Stomach smooth muscle (tissue), 2 donors: ENCODE results near the gene SLC23A2.

Experiments
- H3K27ac ChIP-seq: one replicate; pipeline ENCODE4 v1.7.0; 2013; ENCODE audit warnings: mild to moderate bottlenecking, low read length, inconsistent platforms
- H3K27me3 ChIP-seq, 2 donors: one replicate each; pipeline ENCODE4 v1.7.0; 2013; ENCODE audit warnings: low read length in 2 of 2; ENCODE audit not compliant: insufficient read depth in 2 of 2, control insufficient read depth in 1 of 2
- H3K36me3 ChIP-seq, 2 donors: one replicate each; pipeline ENCODE4 v1.7.0; 2013; ENCODE audit warnings: low read length in 2 of 2; ENCODE audit not compliant: control insufficient read depth in 2 of 2, insufficient read depth in 2 of 2
- H3K4me1 ChIP-seq: one replicate; pipeline ENCODE4 v1.7.0; 2013; ENCODE audit warnings: low read length; ENCODE audit not compliant: control insufficient read depth, insufficient read depth
- H3K4me3 ChIP-seq, 2 donors: one replicate each; pipeline ENCODE4 v1.7.0; 2013; ENCODE audit warnings: low read length in 2 of 2
- H3K9ac ChIP-seq, 2 donors: one replicate each; pipeline ENCODE4 v1.7.0; 2013; ENCODE audit warnings: low read length in 2 of 2, mild to moderate bottlenecking in 1 of 2
- H3K9me3 ChIP-seq, 2 donors: one replicate each; pipeline ENCODE4 v1.7.0; 2013; ENCODE audit warnings: low read length in 2 of 2; ENCODE audit not compliant: control insufficient read depth in 2 of 2
- donor health status: healthy.
- donor health status: Pancreatic carcinoma.

SLC23A2 gene

DNA sequence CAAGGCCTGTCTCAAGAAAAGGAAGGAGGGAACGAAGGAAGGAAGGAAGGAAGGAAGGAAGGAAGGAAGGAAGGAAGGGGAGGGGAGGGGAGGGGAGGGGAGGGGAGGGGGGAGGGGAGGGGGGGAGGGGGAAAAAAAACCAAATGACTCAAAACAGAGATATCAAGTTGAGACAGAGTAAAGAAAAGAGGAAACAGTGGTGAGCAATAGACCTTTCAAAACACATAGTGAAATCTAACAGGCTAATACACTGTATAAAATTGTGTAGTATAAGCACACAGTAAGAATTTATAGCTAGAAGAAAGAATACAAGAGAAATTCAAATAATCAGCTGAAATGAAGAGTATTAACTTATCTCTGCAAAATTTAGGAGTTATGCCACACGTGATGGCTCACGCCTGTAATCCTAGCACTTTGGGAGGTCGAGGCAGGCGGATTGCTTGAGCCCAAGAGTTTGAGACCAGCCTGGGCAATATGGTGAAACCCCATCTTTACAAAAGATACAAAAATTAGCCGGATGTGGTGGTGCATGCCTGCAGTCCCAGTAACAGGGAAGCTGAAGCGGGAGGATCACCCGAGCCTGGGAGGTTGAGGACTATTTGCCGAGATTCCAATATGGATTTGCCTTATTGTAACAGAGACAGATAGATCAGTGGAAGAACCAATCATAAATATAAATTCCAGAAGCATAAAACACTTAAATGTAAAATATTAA, 156.4 kb downstream of the SLC23A2 start:
- H3K9me3 ChIP-seq, result no peaks in the 10 kb centered on the region
- no peak overlapping the region for H3K27ac ChIP-seq
- no peak overlapping the region for H3K4me3 ChIP-seq
- no peak overlapping the region for H3K9ac ChIP-seq
- no peaks in the 10 kb centered on the region for H3K36me3 ChIP-seq
- no peaks in the 10 kb centered on the region for H3K27me3 ChIP-seq
- H3K4me1 ChIP-seq, result no peaks in the 10 kb centered on the region

DNA sequence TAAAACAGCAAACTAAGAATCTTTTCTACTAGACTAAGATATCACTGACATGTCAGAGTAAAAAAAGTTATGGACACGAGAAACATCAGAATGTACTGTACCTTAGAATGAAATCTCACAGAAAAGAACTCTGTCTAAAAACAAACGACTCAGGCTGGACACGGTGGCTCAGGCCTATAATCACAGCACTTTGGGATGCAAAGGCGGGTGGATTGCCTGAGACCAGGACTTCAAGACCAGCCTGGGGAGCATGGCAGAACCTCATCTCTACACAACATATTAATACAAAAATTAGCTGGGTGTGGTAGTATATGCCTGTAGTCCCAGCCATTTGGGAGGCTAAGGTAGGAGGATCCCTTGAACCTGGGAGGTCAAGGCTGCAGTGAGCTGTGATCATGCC, 157.0 kb downstream of the SLC23A2 start:
- H3K27ac ChIP-seq, result no peak overlapping the region
- H3K4me1 ChIP-seq, result no peaks in the 10 kb centered on the region
- no peaks in the 10 kb centered on the region for H3K9me3 ChIP-seq
- no peak overlapping the region for H3K9ac ChIP-seq
- no peaks in the 10 kb centered on the region for H3K36me3 ChIP-seq
- H3K27me3 ChIP-seq, result no peaks in the 10 kb centered on the region
- no peak overlapping the region for H3K4me3 ChIP-seq

DNA sequence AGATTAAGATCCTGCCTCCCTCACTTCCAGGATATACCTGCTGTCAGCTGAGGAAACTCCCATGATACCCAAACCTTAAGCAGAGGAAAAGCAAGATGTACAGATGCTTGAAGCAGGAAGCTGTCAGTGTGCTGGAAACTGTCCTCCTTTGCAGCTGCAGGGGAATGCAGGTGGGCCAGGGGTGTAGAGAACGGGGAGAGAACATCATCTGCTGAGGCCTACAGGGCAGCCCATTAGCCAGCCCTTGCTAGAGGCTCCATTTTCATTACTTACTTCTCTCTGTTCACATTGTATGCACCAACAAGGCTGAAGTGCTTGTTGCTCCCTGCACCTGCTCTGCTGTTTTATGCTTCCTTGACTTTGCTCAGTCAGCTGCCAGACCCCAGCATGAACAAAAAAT, 160.5 kb downstream of the SLC23A2 start:
- Histone ChIP-seq H3K4me1 (no peaks in the 10 kb centered on the region), H3K27me3 (no peaks in the 10 kb centered on the region), H3K9me3 (no peaks in the 10 kb centered on the region), H3K27ac (no peak overlapping the region), H3K36me3 (no peaks in the 10 kb centered on the region), H3K4me3 (no peak overlapping the region), H3K9ac (no peak overlapping the region)

- H3K36me3 ChIP-seq, result no peaks in the 10 kb centered on the region
- H3K4me3 ChIP-seq, result no peak overlapping the region
- no peaks in the 10 kb centered on the region for H3K27me3 ChIP-seq
Observed at GRCh38 chr20:4838526-4838925, 162.8 kb downstream of the SLC23A2 start.

DNA sequence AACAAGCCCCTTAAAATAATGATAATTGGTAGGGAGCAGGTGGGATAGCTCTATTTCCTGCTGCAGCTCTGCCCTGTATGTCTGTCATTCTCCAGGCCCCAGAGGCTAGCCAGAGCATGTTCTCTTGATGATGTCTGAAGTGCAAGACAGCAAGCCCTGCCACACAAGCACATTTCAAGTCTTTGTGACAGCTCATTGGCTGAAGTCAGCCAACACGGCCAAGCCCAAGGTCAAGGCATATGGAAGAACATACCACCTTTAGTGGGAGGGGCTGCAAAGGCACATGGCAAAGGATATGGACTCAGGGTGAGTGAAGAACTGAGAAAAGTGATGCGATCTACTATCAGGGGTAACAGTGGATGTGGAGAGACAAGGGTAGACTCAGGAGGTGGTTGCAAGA, 163.6 kb downstream of the SLC23A2 start:
- Histone ChIP-seq H3K4me1 (no peaks in the 10 kb centered on the region), H3K9ac (no peak overlapping the region), H3K36me3 (no peaks in the 10 kb centered on the region), H3K9me3 (no peaks in the 10 kb centered on the region), H3K27me3 (no peaks in the 10 kb centered on the region), H3K27ac (no peak overlapping the region), H3K4me3 (no peak overlapping the region)

More at GRCh38 chr20:4838526-4838925, 162.8 kb downstream of the SLC23A2 start:
- Histone ChIP-seq H3K9me3 (no peaks in the 10 kb centered on the region), H3K27ac (no peak overlapping the region), H3K9ac (no peak overlapping the region), H3K4me1 (no peaks in the 10 kb centered on the region)

DNA sequence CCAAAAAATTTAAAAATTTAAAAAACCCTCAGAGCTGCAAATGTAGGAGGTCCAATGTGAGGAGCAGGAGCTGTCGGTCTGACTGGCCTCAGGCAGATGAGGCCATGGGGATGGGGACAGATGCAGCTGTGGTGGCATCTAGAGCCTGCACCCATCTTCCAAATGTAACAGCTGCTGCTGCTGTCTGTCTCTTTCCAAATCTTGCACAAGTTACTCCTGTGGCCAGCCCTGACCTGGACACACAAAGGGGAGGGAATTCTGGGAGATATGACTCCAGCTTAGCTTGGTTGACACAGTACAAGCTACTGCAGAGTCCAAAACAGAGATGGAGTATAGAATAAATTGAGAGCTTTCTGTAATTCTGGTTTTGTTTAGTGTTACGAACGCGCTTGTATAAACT, 164.4 kb downstream of the SLC23A2 start:
- H3K9ac ChIP-seq, result no peak overlapping the region
- H3K36me3 ChIP-seq, result no peaks in the 10 kb centered on the region
- no peak overlapping the region for H3K27ac ChIP-seq
- no peaks in the 10 kb centered on the region for H3K4me1 ChIP-seq
- H3K4me3 ChIP-seq, result no peak overlapping the region
- H3K27me3 ChIP-seq, result no peaks in the 10 kb centered on the region
- no peaks in the 10 kb centered on the region for H3K9me3 ChIP-seq

DNA sequence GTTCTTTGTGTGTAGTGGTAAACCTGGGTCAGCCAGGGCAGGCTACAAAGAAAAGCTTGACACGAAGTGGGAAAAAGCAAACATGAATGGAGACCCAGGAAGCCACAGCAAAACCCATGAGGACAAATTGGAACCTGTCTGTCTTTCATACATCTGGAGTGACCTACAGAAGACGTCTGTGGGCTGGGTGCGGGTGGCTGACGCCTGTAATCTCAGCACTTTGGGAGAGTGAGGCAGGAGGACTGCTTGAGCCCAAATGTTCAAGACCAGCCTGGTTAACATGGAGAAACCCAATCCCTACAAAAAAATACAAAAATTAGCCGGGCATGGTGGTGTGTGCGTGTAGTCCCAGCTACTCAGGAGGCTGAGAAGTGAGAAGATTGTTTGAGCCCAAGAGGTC, 164.8 kb downstream of the SLC23A2 start:
- no peak overlapping the region for H3K9ac ChIP-seq
- H3K27ac ChIP-seq, result no peak overlapping the region

GRCh38 chr20:4835244-4836177, 165.8 kb downstream of the SLC23A2 start:
- no peaks in the 10 kb centered on the region for H3K9me3 ChIP-seq
- H3K4me1 ChIP-seq, result no peaks in the 10 kb centered on the region
- H3K9ac ChIP-seq, result no peak overlapping the region
- H3K27me3 ChIP-seq, result no peaks in the 10 kb centered on the region
- H3K27ac ChIP-seq, result no peak overlapping the region
- H3K4me3 ChIP-seq, result peak overlapping the region in 1 of 2 donors; percentile 3
- H3K36me3 ChIP-seq, result no peaks in the 10 kb centered on the region

More for the DNA sequence above, 164.8 kb downstream of the SLC23A2 start:
- no peak overlapping the region for H3K4me3 ChIP-seq
- no peaks in the 10 kb centered on the region for H3K4me1 ChIP-seq
- H3K27me3 ChIP-seq, result no peaks in the 10 kb centered on the region
- H3K36me3 ChIP-seq, result no peaks in the 10 kb centered on the region
- H3K9me3 ChIP-seq, result no peaks in the 10 kb centered on the region

DNA sequence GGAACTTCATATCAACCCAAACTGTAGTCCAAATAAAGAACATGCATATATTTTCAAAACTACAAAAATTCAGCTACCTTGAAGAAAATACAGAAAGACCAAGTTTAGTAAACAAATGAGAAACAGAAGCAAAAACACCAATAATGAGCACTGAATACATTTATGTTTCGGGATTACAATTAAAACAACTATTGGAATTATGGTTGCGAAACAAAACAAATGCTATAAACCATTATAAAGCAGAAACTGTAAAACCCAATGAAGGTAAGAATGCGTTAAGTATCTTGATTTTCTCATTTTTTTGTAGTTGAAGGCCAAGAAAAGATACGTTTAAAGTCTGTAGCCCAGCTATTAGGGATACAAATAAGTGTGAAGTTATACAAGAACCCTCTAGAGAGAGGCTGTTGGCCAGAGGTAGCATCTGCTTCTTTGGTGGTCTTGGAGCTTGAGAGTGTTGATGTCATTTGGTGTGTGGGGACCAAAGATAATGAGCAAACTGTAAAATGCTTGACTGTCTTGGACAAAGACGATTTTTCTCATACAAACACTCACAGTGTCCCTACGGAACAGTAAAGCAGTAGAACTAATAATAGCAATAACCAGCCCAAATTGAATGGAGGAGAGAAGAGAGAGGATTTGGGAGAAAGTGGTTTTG, 168.1 kb downstream of the SLC23A2 start:
- Histone ChIP-seq H3K9me3 (no peaks in the 10 kb centered on the region), H3K27me3 (no peaks in the 10 kb centered on the region), H3K9ac (no peak overlapping the region), H3K4me3 (no peak overlapping the region), H3K4me1 (peaks cover 3% of the 10 kb centered on the region), H3K27ac (no peak overlapping the region), H3K36me3 (no peaks in the 10 kb centered on the region)

DNA sequence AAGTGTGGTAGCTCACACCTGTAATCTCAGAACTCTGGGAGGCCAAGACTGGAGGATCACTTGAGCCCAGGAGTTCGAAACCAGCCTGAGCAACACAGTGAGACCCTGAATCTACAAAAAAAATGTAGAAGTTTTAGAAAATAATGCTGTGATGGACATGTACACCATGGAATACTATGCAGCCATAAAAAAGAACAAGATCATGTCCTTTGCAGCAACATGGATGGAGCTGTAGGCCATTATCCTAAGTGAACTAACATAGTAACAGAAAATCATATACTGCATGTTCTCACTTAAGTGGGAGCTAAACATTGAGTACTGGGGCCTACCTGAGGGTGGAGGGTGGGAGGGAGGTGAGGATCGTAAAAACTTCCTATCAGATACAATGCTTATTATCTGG, 168.8 kb downstream of the SLC23A2 start:
- Histone ChIP-seq H3K36me3 (no peaks in the 10 kb centered on the region), H3K4me1 (peaks cover 3% of the 10 kb centered on the region), H3K4me3 (no peak overlapping the region), H3K9ac (no peak overlapping the region), H3K9me3 (no peaks in the 10 kb centered on the region), H3K27ac (no peak overlapping the region), H3K27me3 (no peaks in the 10 kb centered on the region)
